Measurements from ENCODE around the gene TEKT1.

Gene TEKT1

GRCh38 chr17:6755731-6756184 lies 75.8 kb downstream of the TEKT1 start, which contains the start of gene XAF1:
TSS of gene XAF1 (plus strand) at chr17:6756046. CDS start at chr17:6756079, 33 bp downstream.
- no peak for DNase-seq

- peak; percentile 16 for DNase-seq
Observed at GRCh38 chr17:6755281-6755680, 76.2 kb downstream of the TEKT1 start.

GRCh38 chr17:6753546-6753945 lies 78.0 kb downstream of the TEKT1 start:
- peak; percentile 52 for DNase-seq

DNA sequence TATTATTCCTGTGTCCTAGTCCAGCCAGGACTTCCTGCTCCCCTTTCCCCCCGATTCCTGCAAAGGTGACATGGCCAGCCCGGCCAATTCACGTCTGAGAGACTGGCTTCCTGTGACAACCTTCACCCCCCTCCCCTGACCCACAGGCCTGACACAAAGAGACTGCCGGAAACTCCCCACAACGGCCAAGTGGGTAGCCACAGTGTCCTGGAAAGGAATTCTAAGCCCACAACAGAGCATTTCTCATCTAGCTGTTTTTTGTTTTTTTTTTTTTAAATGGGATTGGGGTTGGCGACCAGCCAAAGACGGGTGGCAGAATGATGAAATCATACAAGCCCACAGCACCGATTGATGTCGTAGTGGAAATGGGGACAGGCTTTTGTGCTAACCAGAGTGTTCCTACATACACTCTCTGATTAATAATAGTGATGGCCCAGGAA lies 78.5 kb downstream of the TEKT1 start:
- peak; percentile 64 for DNase-seq

GRCh38 chr17:6752068-6752909 lies 79.2 kb downstream of the TEKT1 start:
- peak; percentile 47 for DNase-seq

DNA sequence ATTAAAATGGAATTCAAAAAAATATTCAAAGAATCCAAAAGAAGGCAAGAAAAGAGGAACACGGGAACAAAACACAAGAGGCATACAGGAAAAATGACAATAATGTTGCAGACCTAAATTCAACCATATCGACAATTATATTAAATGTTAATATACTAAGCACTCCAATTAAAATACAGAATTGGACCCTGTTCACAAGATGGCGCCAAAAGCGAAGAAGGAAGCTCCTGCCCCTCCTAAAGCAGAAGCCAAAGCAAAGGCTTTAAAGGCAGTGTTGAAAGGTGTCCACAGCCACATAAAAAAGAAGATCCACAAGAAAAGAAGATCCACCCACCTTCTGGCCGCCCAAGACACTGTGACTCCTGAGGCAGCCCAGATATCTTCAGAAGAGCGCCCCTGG lies 82.0 kb downstream of the TEKT1 start:
- DNase-seq, result no peak

DNA sequence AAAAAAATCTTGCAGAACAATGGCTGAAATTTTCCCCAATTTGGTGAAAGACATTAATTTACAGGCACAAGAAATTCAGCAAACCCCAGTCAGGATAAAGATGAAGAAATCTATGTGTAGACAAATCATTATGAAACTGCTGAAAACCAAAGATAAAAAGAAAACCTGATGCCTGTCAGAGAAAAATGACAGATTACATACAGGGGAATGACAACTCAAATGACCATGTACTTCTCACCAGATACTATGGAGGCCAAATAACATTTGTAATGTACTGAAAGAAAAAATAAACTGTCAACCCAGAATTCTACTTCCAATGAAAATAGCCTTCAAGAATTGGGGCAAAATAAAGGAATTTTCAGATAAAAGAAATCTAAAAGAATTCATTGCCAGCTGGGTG lies 82.9 kb downstream of the TEKT1 start:
- no peak for DNase-seq
